NCI-H187 (cell line): ENCODE results near the gene TNFAIP1.
A peak's percentile ranks its signal among the peaks of the same experiment; 100 is the strongest.
"Not testable (repeated sequence)": the region's sequence is repeated elsewhere in the genome, so short reads cannot be mapped to it uniquely, and the experiment has no call there.

Experiments used
- DNase-seq, 2 experiments: peaks; one replicate each; lab custom pipeline; 2025; lab: John Stamatoyannopoulos, UW

The TNFAIP1 gene, protein sequence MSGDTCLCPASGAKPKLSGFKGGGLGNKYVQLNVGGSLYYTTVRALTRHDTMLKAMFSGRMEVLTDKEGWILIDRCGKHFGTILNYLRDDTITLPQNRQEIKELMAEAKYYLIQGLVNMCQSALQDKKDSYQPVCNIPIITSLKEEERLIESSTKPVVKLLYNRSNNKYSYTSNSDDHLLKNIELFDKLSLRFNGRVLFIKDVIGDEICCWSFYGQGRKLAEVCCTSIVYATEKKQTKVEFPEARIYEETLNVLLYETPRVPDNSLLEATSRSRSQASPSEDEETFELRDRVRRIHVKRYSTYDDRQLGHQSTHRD

DNA sequence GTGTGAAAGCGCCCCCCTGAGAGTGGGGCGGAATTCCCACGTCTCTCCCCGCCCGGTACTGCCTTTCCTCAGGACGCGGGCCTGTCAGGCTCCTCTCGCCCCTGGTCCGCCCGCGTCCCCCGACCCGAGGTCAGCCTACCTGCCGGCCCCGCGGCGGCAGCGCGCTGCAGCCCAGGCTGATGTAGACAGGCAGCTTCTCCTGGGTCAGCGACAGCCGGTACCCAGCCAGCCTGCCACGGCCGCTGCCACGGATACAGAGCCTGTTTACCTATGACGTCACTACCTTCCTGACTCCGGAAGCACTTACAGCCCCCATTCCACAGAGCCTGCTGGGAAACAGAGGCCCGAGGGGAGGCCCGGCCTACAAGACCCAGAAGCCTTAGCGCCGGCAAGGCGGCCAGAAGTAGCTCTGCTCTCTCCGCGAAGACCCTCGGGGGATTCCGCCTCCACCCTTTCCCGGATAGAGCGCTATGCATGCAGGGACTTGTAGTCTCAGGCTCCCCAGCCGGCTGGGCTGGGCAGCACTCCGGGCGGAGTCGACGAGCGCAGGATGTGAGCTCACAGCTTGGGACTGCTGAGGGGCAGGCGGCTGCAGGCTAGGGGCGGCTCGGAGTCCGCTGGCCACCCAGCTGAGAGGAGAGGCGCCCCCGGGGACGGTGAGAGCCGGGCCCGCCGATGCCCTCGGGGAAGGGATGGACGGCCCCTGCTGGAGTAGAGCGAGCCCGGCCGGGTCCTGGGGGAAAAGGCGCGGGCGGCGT, at the start of gene TNFAIP1, which contains the start of gene IFT20:
Gene TNFAIP1, plus strand, starts transcription at position 561 of the 758 bp plus-strand sequence. CDS start 3,761 bp downstream, outside the sequence.
Gene IFT20, minus strand, starts transcription at position 272 of the 758 bp plus-strand sequence. CDS start 3,487 bp downstream, outside the sequence.
- DNase-seq: peak; percentile 86 to 98

DNA sequence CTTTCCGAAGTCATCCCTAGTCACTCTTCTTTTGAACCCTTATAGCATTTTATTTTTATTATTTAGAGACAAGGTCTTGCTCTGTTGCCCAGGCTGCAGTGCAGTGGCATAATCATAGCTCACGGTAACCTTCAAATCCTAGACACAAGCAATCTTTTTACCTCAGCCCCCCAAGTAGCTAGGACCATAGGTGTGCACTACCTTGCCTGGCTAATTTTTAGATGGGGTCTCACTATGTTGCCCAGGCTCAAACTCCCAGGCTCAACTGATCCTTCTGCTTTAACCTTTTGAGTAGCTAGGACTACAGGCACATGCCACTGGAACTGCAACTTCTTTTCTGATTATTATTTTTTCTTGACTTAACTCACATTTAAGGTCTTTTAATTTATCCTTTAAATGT, 49.6 kb upstream of the TNFAIP1 start:
- no peak for DNase-seq

DNA sequence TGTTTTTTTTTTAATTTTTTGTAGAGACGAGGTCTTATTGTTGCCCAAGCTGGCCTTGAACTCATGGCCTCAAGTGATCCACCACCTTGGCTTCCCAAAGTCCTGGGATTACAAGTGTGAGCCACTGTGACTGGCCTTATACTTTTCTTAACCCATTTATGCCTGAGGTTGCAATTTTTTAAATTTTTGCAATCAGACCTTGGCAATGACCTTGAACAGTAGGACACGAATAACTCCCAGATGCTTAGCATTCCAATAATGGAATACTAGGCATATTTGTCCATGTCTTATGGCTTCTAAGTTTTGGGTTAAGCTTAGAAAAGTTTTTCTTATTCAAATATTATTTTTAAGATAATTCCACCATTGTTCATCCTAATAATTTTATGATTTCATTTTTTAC, 44.9 kb upstream of the TNFAIP1 start:
- no peak for DNase-seq

DNA sequence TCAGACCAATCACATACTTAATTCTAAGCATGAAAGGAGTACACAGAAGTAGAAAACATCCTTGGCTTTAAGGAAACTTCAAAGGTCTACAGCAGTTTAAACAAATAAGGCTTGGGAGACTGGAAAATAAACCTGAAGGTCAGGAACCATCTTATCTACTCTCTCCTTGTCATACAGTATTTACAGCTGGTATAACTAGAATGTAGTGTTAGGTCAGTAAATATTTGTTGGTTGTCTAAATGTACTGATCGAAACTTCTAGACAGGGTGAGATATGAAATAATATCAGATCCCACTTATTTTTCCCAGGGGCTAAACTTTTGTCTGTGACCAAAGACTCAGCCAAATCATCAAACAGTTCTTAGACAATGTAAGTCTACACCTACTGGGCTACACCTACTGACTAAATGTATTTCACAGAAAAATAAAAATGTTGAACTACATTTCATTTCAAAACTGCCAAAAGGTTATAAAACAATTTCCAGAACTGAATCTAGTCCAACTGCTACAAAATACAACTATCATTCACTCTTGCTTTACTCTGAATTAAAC, 43.7 kb upstream of the TNFAIP1 start:
- DNase-seq: no peak

DNA sequence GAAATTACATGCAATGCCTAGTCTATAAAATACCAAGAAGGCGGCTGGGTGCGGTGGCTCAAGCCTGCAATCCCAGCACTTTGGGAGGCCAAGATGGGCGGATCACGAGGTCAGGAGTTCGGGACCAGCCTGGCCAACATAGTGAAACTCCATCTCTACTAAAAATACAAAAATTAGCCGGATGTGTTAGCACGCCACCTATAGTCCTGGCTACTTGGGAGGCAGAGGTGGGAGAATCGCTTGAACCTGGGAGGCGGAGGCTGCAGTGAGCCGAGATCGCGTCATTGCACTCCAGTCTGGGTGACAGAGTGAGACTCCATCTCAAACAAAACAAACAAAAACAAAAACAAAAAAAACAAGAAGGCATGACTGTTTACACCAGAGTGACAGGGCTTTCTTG, 42.7 kb upstream of the TNFAIP1 start:
- not testable (repeated sequence) for DNase-seq

DNA sequence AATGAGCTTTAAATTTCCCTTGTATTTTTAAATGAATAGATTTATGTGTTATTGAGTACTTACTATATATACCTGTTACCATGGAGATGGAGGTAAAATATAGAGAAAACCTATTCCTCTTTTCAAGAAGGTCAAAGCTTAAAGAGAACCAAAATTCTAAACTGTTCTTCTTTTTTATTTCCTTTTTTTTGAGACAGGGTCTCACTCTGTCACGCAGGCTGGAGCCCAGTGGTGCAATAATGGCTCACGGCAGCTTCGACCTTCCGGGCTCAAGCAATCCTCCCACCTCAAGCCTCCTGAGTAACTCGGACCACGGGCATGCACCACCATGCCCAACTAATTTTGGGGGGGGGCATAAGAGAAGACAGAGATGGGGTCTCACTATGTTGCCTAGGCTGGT, 41.6 kb upstream of the TNFAIP1 start:
- no peak for DNase-seq

DNA sequence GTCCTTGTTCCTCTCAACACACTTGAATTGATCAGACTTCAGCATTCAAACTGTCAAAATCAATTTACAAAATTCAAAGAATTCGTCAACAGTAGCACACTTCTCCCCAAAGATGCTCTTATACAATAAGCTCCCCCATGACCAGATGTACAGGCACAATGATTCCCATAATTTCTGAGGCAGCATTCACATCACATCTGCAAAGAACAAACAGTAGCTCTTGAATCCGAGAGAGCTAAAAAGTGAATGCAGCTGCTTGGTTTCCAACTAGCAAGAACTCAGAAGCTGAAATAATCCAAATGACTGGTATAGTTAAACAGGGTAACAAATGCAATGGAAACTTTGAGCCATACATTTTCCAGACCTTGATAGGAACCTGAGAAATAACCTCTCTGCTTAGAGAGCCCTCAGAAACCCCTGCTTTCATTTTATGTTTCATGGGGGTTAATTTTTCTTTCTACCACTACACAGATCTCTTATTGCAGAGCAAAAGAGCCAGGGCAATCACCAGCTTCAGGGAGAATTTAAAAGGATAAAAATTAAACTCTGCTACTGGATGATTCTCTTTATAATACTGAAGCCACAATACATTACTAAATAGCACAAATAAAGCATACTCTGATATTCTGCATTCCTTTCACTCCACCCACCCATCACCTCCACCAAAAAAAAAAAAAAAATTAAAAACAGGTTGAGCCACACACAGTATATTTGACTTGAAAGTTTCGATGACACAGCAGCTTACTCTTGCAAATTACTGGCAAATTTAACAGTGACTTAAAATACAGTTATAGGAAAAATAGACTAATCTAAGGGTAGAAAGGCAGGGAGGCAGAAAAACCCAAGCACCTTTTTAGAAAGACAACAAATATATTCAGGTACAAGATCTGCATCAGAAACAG, 39.6 kb upstream of the TNFAIP1 start:
- DNase-seq: no peak

DNA sequence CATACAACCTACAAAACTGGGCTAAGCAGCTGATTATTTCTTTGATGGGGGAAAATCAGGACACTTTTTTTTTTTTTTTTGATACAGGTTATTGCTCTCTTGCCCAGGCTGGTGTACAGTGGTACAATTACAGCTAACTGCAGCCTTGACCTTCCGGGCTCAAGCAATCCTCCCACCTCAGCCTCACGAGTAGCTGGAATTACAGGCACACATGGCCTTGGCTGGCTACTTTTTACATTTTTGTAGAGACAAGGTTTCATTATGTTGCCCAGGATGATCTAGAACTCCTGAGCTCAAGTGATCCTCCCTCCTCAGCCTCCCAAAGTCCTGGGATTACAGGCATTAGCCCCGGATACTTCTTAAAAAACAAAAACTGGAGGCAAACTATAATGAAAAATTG, 37.1 kb upstream of the TNFAIP1 start:
- DNase-seq: no peak

DNA sequence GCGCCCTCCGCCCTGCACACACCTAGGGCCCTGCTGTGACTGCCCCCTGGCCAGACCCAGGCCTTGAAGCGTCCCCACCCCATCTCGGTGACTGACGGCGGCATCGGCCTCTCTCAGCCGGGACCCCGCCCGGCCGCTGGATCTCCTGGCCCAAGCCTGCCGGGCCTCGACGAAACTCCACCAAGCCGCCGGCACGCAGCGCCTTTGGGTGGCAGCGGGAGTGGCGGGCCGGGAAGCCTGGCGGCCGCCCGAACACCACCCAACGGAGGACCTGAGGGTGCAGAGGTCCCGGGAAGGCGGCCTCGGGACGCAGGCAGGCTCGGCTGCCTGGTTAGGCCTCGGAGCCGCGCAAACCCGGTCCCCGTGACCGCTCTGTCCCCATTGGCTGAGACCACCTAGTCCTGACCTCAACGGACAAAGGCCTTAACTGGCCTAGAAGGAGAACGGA, 28.6 kb upstream of the TNFAIP1 start:
- no peak for DNase-seq

DNA sequence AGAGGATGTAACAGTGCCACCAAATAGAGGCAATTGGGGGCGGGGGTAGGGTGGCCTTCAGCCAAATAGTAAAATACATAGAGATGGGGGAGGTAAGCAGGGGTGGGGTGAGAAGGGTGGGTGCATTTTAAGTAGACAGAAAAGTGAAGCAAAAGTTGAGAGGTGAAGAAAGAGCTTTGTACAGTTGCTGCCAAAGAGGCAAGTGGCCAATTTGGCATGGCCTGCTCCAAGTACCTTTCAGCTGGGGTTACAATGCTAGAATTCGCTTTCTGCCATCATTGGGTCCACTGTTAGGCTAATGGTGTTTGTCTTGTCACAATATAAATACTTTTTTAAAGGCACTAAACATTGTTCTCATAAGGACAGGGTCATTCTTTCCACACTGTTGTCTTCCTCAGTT, 21.7 kb upstream of the TNFAIP1 start:
- no peak for DNase-seq

DNA sequence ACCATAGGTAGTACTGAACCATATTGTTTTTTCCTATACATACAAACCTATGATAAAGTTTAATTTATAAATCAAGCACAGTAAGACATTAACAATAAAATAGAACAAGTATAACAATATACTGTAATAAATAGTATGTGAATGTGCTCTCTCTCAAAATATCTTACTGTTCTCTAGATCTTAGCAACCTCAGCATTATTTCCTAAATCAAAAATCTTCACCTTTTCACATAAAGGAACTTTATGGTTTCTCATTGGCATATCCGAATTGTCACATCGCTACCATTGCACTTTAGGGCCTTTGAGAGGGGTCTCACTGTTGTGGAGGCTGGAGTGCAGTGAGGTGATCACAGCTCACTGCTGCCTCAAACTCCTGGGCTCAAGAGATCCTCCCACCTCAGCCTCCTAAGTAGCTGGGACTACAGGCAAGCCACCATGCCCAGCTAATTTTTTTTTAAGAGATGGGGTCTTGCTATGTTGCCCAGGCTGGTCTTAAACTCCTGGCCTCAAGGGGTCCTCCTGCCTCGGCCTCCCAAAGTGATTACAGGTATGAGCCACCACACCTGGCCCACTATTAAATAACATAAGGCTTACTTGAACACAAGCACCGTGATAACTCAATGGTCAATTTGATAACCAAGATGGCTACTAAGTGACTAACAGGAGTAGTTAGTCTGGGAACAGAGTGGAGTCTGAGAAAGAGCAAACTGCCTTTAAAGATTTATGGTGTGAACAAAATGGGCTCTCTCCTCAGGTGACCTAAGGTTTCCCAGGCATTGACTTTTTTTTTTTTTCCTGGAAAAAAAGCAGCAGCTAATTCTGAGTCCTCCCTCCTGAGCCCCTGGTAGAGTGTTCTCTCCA, 19.5 kb upstream of the TNFAIP1 start:
- DNase-seq: no peak

DNA sequence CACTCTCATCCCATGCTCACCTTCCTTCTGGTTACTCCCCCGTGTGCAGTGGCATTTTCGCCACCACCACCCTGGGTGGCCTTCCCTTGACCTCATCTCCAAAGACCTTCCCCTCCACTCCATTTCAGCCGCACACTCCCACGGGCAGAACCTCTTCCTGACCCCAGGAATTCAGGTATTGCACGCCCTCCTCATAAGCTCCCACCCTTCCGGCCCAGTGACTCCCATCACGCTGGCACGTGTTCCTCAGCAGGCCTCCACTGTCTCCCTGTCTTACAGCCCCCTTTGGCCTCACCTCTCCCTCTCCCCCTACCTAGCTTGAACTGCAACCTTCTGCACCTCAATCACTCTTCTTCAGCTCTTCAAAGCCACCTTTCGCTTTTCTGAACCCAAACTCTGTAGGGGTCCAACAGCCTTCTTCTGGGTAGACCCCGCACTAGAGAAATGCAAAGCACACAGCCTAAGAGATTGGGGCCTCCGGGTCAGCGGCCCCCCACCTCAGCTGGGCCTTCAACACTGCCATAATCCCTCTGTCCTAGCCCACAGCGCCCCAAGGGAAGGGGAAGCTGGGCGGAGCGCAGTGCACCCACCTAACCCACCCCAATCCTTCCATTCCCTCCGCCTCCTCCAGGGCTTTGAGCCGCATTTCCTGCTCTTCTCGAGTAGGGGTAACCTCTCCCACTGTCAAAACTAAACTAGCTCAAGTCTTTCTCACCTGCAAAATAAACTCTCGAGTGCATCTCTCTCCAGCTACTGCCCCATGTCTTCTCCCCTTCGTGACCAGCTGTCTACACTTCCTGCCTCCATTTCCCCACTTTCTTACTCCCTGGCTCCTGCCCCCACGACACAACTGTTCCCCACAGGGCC, 18.2 kb upstream of the TNFAIP1 start:
- DNase-seq: no peak

DNA sequence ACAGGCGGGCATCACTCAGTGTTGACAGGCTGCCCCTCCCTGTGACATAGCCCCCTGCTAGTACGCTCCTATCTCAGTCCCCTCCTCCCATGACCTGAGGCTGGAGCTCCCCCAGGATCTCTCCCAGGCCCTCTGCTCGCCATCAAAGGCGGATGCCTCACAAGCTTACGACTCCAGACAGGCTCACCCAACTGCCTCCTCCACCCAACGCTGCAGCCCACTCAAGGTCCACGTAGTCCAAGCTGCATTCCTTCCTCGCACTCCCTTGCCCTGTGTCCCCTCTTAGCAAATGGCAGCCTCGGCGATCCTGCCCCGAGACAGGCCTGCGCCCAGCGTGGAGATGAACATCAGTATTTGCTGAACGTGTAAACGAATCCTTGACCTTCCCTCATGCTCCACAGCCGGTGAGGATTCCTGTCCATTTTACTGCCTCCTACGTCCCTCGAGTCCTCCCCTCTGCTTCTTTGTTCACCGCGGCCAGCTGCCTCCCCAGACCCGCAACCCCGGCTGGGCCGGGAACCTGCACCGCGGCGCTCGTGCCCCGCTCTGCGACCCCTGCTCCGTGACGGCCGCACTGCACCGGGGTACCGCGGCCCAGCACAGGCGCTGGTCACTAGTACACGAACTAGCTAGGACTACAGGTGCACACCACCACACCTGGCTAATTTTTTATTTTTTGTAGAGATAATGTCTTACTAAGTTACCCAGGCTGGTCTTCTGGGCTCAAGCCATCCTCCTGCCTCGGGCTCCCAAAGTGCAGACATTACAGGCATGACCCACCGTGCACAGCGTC, 17.4 kb upstream of the TNFAIP1 start:
- no peak for DNase-seq

DNA sequence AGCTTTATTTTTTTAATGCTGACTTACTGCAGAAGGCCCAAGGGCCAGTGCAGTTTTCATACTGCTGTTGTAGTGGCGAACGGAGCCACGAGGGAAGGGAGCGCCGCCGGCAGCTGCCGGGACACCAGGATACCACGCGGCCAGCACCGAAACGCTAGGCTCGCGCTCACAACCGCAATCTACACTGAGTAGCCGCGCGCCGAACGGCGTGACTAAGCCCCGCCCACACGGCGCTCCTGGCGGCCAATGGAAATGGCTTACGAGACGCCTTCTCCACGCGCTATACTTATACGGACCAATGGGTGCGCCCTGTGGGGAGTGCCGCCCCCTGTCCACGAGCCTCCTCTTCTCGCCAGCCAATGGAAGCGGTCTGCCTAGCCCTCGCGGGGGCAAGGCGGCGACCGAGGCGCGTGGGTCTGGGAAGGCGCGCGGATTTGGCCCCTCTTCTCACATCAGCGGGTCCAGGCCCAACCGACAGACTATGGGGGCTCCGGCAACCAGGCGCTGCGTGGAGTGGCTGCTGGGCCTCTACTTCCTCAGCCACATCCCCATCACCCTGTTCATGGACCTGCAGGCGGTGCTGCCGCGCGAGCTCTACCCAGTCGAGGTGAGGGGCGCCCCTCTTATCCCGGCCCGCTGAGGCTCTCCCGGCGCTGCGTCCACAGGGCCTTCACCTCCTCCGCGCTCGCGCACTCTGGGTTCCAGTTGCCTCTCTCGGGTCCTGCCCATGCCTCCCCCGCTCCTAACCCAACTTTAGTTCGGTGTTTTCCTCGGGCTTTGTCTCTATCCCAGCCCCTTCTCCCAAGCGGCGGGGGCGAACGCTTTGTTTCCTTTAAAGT, 16.6 kb upstream of the TNFAIP1 start, which contains the start of gene TMEM97:
Gene TMEM97, plus strand, starts transcription at position 442 of the 839 bp plus-strand sequence. Its CDS starts 40 bp downstream, at position 482.
- DNase-seq: peak; percentile 84 to 95

DNA sequence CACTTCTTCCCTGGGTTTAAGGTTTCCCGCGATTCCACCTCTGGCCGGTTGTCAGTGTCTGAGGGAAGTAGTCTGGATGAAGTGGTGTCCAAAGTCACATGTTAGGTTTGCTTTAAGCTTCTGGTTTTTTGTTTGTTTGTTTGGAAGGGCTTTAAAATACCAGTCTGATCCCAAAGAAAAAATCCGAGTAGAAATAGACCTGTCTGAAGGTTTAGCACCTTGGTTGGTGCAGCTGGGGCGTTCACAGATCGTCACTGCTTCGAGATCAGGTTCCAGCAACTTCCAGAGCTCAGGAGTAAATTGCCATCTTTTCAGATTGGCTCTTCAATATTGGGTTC, 16.0 kb upstream of the TNFAIP1 start:
- DNase-seq: no peak

DNA sequence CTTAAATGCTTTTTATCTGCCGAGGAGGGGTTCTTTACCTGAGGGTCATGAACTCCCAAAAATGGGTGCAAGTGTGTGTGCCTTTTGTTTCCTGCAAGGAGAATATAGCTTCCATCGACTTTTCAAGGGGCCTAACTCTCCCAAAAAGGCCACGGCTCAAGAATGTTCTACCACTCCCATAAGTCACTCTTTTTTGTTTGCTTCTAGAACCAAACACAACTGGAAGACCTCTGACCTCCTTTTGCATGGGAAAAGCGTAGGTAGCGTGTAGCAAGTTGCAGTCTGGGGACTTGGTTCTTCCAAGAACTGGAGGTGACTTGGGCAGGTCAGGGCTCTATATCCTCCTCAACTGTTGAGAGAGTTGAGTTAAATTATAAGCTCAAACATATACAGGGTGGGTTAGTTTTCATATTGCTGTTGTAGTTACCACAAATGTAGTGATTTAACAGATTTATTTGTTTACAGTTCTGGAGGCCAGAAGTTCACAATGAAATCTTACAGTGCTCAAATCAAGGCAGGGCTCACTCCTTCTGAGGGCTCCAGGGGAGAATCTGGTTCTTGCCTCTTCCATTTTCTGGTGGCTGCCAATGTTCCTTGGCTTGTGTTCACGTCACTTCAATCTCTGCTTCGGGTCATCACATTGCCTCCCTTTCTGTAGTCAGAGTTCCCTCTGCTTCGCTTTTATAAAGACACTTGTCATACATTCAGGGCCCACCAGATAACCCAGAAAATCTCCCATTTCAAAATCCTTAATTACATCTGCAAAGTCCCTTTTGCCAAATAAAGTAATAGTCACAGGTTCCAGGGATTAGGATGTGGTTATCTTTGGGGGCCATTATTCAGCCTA, 15.1 kb upstream of the TNFAIP1 start:
- no peak for DNase-seq

DNA sequence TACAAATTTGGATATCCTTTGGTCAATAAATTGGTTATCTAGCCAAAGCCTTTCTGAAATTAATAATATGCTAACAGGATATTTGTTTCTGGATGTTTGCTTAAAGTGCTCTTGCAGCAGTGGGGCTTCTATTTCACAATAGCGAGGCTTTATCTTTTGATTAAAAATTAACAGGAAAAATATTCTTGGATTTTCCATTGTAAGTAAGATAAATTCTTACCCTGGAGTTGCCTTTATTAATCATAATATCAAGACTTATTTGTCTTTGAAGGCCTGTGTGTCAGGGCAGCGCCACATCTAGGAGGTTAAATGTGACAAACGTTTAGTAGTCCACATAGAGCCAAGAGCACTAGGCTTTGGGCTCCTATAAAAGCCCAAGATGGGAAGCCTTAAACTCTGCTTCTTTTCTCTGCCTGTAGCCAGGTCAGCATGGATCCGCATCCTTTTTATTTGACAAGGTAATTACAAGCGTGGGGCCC, 11.3 kb upstream of the TNFAIP1 start:
- no peak for DNase-seq
